HepG2 (cell line): Measurements from ENCODE around the gene NNMT. TPM values are rescaled to one million over a fixed set of nuclear protein-coding genes. Genes with fewer than 3 reads are reported as not detected.

Experiments
- ATAC-seq: fragments of 200-7000 bp; cut with Tn5 transposase; 3 replicates; pipeline ENCODE4 v1.9.1; 2020; ENCODE audit warnings: mild to moderate bottlenecking, moderate library complexity
- BruUV-seq: library from RNA; stranded (reverse); fragments of 400-500 nt; replicated peaks from 2 replicates; lab custom pipeline; 2021; lab: Mats Ljungman, UMichigan
- CTCF ChIA-PET: fragments of 300-600 bp; formaldehyde crosslinking; extraction: SDS; loops from one replicate; lab custom pipeline; 2021; ENCODE audit warnings: low total read pairs, inconsistent platforms, low intra/inter-chr PET ratio; lab: Yijun Ruan, JAX
- POLR2A ChIA-PET: fragments of 350-600 bp; sonication (Branson Sonifier 250); formaldehyde crosslinking; loops from one replicate; lab custom pipeline; 2020; ENCODE audit warnings: antibody characterized with exemption, inconsistent platforms; lab: Yijun Ruan, JAX
- DNase-seq: peaks from one replicate; pipeline ENCODE4 v3.0.0-alpha.2; 2015; ENCODE audit warnings: low spot score
- FAIRE-seq: peaks from 3 replicates; lab custom pipeline; 2011; peaks lifted over from hg19 to GRCh38; lab: Jason Lieb, UNC
- H2AFZ ChIP-seq: one replicate; pipeline ENCODE4 v1.6.1; 2011; ENCODE audit warnings: low read length, inconsistent platforms
- H3K27ac ChIP-seq: fragments of 300-600 bp; 3 replicates; pipeline ENCODE4 v1.8.0; 2011; ENCODE audit warnings: mixed run types, mild to moderate bottlenecking, mixed read lengths, low read length, inconsistent platforms; ENCODE audit not compliant: insufficient read depth; ENCODE audit errors: extremely low read length
- H3K27me3 ChIP-seq, 2 experiments: fragments of 200-600 bp in 1 of 2; 2 replicates in 1 of 2; 3 replicates in 1 of 2; pipeline versions ENCODE4 v1.6.0 to v1.8.0; 2011; ENCODE audit warnings: low read length in 2 of 2, mild to moderate bottlenecking in 2 of 2, moderate library complexity in 2 of 2, inconsistent platforms in 1 of 2; ENCODE audit not compliant: insufficient read depth in 2 of 2, control insufficient read depth in 1 of 2
- H3K36me3 ChIP-seq, 2 experiments: fragments of 200-600 bp in 1 of 2; replicated peaks in 1 of 2; 2 replicates in 1 of 2; 3 replicates in 1 of 2; pipeline versions ENCODE4 v1.5.1 to v1.8.0; 2011; ENCODE audit warnings: low read length in 2 of 2, inconsistent platforms in 1 of 2; ENCODE audit not compliant: insufficient read depth in 2 of 2, control insufficient read depth in 1 of 2
- H3K4me1 ChIP-seq: 2 replicates; pipeline ENCODE4 v1.5.1; 2012; ENCODE audit warnings: low read length, inconsistent platforms; ENCODE audit not compliant: insufficient read depth
- H3K4me2 ChIP-seq: 2 replicates; pipeline ENCODE4 v1.6.0; 2011; ENCODE audit warnings: low read depth, low read length, inconsistent platforms
- H3K4me3 ChIP-seq, 3 experiments: fragments of 200-600 bp in 1 of 3; sonication (generic), shearing (Covaris generic) in 1 of 3; replicated peaks in 1 of 3; 2 replicates each; pipeline ENCODE4 v1.5.1; 2011 to 2016; ENCODE audit warnings: low read length in 3 of 3, inconsistent platforms in 2 of 3, low read depth in 2 of 3, mild to moderate bottlenecking in 2 of 3, control low read depth in 1 of 3, mixed read lengths in 1 of 3; ENCODE audit not compliant: insufficient read depth in 1 of 3
- H3K79me2 ChIP-seq: one replicate; pipeline ENCODE4 v1.6.1; 2011; ENCODE audit warnings: low read length, inconsistent platforms; ENCODE audit not compliant: insufficient read depth
- H3K9ac ChIP-seq: 2 replicates; pipeline ENCODE4 v1.6.0; 2011; ENCODE audit warnings: mild to moderate bottlenecking, low read depth, low read length, inconsistent platforms; ENCODE audit not compliant: insufficient read depth
- H3K9me3 ChIP-seq: 2 replicates; pipeline ENCODE4 v1.5.1; 2012; ENCODE audit warnings: mild to moderate bottlenecking, low read length
- H4K20me1 ChIP-seq: 2 replicates; pipeline ENCODE4 v1.6.0; 2011; ENCODE audit warnings: inconsistent platforms, mild to moderate bottlenecking, low read length, moderate library complexity; ENCODE audit not compliant: insufficient read depth
- ARNT2 ChIP-seq: sonication (generic); formaldehyde crosslinking; IDR thresholded peaks from 2 replicates; pipeline ENCODE4 v1.8.0; 2022; ENCODE audit warnings: mild to moderate bottlenecking, low read depth, missing genetic modification reagents, moderate library complexity
- CERS6 ChIP-seq: sonication (generic); formaldehyde crosslinking; IDR thresholded peaks from 2 replicates; pipeline ENCODE4 v1.5.0; 2020; ENCODE audit warnings: missing genetic modification reagents
- DBP ChIP-seq: sonication (generic); formaldehyde crosslinking; IDR thresholded peaks from 2 replicates; pipeline ENCODE4 v1.4.0; 2020; ENCODE audit warnings: missing genetic modification reagents; ENCODE audit errors: not compliant biosample characterization
- ETV6 ChIP-seq: sonication (generic); formaldehyde crosslinking; conservative IDR thresholded peaks from 2 replicates; pipeline ENCODE4 v1.4.0; 2020; ENCODE audit warnings: missing genetic modification reagents
- EZH2 ChIP-seq: conservative IDR thresholded peaks from 2 replicates; pipeline ENCODE4 v1.6.1; 2012; ENCODE audit warnings: mild to moderate bottlenecking, low read depth, low read length, moderate library complexity
- KAT8 ChIP-seq: IDR thresholded peaks from 2 replicates; pipeline ENCODE4 v1.6.1; 2016; ENCODE audit warnings: missing genetic modification reagents, missing compliant biosample characterization
- ZBTB34 ChIP-seq: sonication (generic); formaldehyde crosslinking; IDR thresholded peaks from 2 replicates; pipeline ENCODE4 v1.8.0; 2022; ENCODE audit warnings: mild to moderate bottlenecking, missing genetic modification reagents
- ZNF513 ChIP-seq: sonication (generic); formaldehyde crosslinking; conservative IDR thresholded peaks from 2 replicates; pipeline ENCODE4 v1.5.0; 2020; ENCODE audit warnings: missing genetic modification reagents
- WGBS: methylation state at CpG from one replicate; pipeline ENCODE4 v1.1.6; 2017; ENCODE audit warnings: low lambda C conversion rate; 5-methylcytosine and 5-hydroxymethylcytosine counted together
- in situ Hi-C: cut with HindIII; loops from 2 replicates; pipeline ENCODE4 v1.10.0; 2017; ENCODE audit warnings: low pct_unique_long_range_greater_than_20kb; ENCODE audit not compliant: extremely low pct_ligation_motif_present
- intact Hi-C: fragments of 100-400 bp; cut with micrococcal nuclease; formaldehyde crosslinking; loops from one replicate; pipeline ENCODE4 v1.10.0; 2022; ENCODE audit not compliant: unreplicated experiment
- polyA plus RNA-seq, 8 experiments: library from polyadenylated mRNA; depleted of rRNA in 3 of 8; stranded (reverse) in 7 of 8; unstranded in 1 of 8; fragments of >200 nt; fragmentation: Illumina TruSeq in 4 of 8; extraction: Trizol in 4 of 8; gene quantifications; 2 replicates each; pipeline versions ENCODE4 v1.2.1 to v1.2.3, GENCODE V29; 2011 to 2016; ENCODE audit warnings: low read depth in 4 of 8, missing spikeins in 1 of 8, mixed read lengths in 1 of 8; ENCODE audit not compliant: insufficient read depth in 1 of 8
- total RNA-seq, 5 experiments: library from RNA; depleted of rRNA; stranded (reverse); fragments of >200 nt; fragmentation: Illumina TruSeq; extraction: Trizol; gene quantifications; 2 replicates each; pipeline ENCODE4 v1.2.3, GENCODE V29; 2016; ENCODE audit warnings: low read depth in 1 of 5

The NNMT gene
- total and polyA plus RNA-seq, 2 of the 13 experiments (the other 11 are each of a cell fraction or from before 2014, with no cell fraction given), result 0.13 TPM; not detected in 1

GRCh38 chr11:114291381-114291780 lies 4.8 kb upstream of the NNMT start:
- no peak for DNase-seq
- no peaks in the 10 kb centered on the region for H3K4me1 ChIP-seq
- 29% methylated on average over 5 of the region's 5 CpGs for WGBS
- H4K20me1 ChIP-seq, result no peaks in the 10 kb centered on the region
- no peaks in the 10 kb centered on the region for H3K9me3 ChIP-seq
- H3K27ac ChIP-seq, result no peak overlapping the region
- H3K4me3 ChIP-seq, result no peak overlapping the region
- H3K27me3 ChIP-seq, result peaks cover 2 to 10% of the 10 kb centered on the region in 2 experiments; a peak in 2 of 5 replicates
- no peaks in the 10 kb centered on the region for H3K36me3 ChIP-seq
- H3K9ac ChIP-seq, result no peak overlapping the region
- no peak for TF ChIP-seq CERS6
- no peak for TF ChIP-seq ZNF513
- no peak for TF ChIP-seq EZH2
- no peak for TF ChIP-seq ARNT2
- no peak for TF ChIP-seq DBP (CRISPR knock-in tag)
- TF ChIP-seq KAT8, result no peak
- TF ChIP-seq ZBTB34 (CRISPR knock-in tag), result no peak
- TF ChIP-seq ETV6 (CRISPR knock-in tag), result no peak
- TF ChIP-seq, all 625 proteins: peak for 0
- ATAC-seq (no peak), FAIRE-seq (no peak)
- H3K4me2 ChIP-seq, result no peak overlapping the region
- no TSS peak for BruUV-seq
- CTCF ChIA-PET, result no interaction called here
- intact Hi-C loops, result no loop called here
- POLR2A ChIA-PET, result no interaction called here
- in situ Hi-C loops, result no loop called here
- no peaks in the 10 kb centered on the region for H3K79me2 ChIP-seq
- H2AFZ ChIP-seq, result no peak overlapping the region
